Ovary (tissue), 9 donors: ENCODE data around the gene GAREM1. TPM values are rescaled to one million over a fixed set of nuclear protein-coding genes. Genes with fewer than 3 reads are reported as not detected.

Experiments
- DNase-seq, 5 donors: peaks; one replicate each; pipeline ENCODE4 v3.0.0-alpha.2; 2019 to 2020
- H3K27ac ChIP-seq, 2 donors: fragments of 200-600 bp; one replicate each; pipeline versions ENCODE4 v1.5.1 to v1.8.0; 2019 to 2022
- H3K27me3 ChIP-seq: fragments of 200-600 bp; one replicate; pipeline ENCODE4 v1.8.0; 2022
- H3K36me3 ChIP-seq: fragments of 200-600 bp; sonication (generic); one replicate; pipeline ENCODE4 v1.5.1; 2019
- H3K4me1 ChIP-seq: one replicate; pipeline ENCODE4 v1.8.1; 2013; ENCODE audit warnings: mild to moderate bottlenecking, moderate library complexity; ENCODE audit not compliant: insufficient read depth
- H3K4me3 ChIP-seq: fragments of 200-600 bp; sonication (generic); one replicate; pipeline ENCODE4 v1.5.1; 2017
- H3K9me3 ChIP-seq, 2 donors: fragments of 200-600 bp in 1 of 2; sonication (generic) in 1 of 2; one replicate each; pipeline versions ENCODE4 v1.5.1 to v1.8.1; 2013 to 2019; ENCODE audit warnings: mild to moderate bottlenecking in 1 of 2, moderate library complexity in 1 of 2
- CTCF ChIP-seq, 3 donors: fragments of 450-650 bp in 2 of 3; fragments of 200-600 bp in 1 of 3; IDR thresholded peaks; one replicate each; pipeline versions ENCODE4 v1.5.1 to v1.8.0; 2016 to 2022; ENCODE audit warnings: antibody characterized with exemption in 3 of 3, mild to moderate bottlenecking in 1 of 3
- EP300 ChIP-seq: sonication (generic); formaldehyde crosslinking; IDR thresholded peaks from one replicate; pipeline ENCODE4 v1.6.1; 2017; ENCODE audit warnings: antibody characterized with exemption
- POLR2A ChIP-seq: fragments of 450-650 bp; IDR thresholded peaks from one replicate; pipeline ENCODE4 v1.6.1; 2017; ENCODE audit warnings: antibody characterized with exemption, mild to moderate bottlenecking, moderate library complexity
- WGBS, 3 donors: extraction: QIAGEN DNeasy Blood & Tissue Kit in 1 of 3; methylation state at CpG; one replicate each; pipeline versions ENCODE4 v1.1.5 to v1.1.7; 2013 to 2017; 5-methylcytosine and 5-hydroxymethylcytosine counted together
- intact Hi-C, 4 donors: fragments of 100-400 bp; cut with DNase I; formaldehyde crosslinking; loops; one replicate each; pipeline versions ENCODE4 v1.11.0 to v1.15.1; 2022 to 2023
- polyA plus RNA-seq, 2 donors: library from polyadenylated mRNA; stranded (reverse); fragments of 200-250 nt in 1 of 2; fragments of 350-450 nt in 1 of 2; fragmentation: Illumina TruSeq in 1 of 2; extraction: RNeasy Lipid Tissue Mini Kit (QIAGEN cat#74804) in 1 of 2; gene quantifications; one replicate each; pipeline ENCODE4 v1.2.3, GENCODE V29; 2013 to 2014
- total RNA-seq, 7 donors: library from RNA; depleted of rRNA in 2 of 7; stranded (reverse); fragments of >200 nt in 2 of 7; fragmentation: NEBNext Ultra II Directional in 3 of 7; extraction: Animal tissue kit (Norgen Biotek cat#: 25700) in 3 of 7; gene quantifications; one replicate each; pipeline versions ENCODE4 v1.1.0 to v1.2.4, GENCODE V29; 2016 to 2023
- donor health status: DM: no; HTN: no; CAD: no; lungs with moderate emphysema.
- donor health status: DM: no; HTN: no; CAD: no.
- donor health status: Bipolar disorder and iron deficiency.
- donor health status: DM: yes; HTN: yes; CAD: no.
- donor health status: DM: no; HTN: no; CAD: no.
- donor health status: DM: yes; HTN: yes; CAD: no.

Gene GAREM1
- total and polyA plus RNA-seq, 9 donors: 2.7 to 15.2 (median 7.1) TPM

- intact Hi-C loops: loop anchor here in 1 of 4 donors (10.0 kb wide), 2 partner anchors 143 to 183 kb away; no protein-coding TSS in a partner anchor
- no peaks in the 10 kb centered on the region for H3K9me3 ChIP-seq
- H3K4me3 ChIP-seq: no peak overlapping the region
- no peak for TF ChIP-seq EP300
- TF ChIP-seq POLR2A: no peak
- no peak for TF ChIP-seq CTCF (IDR thresholded peaks at IDR 0.05)
- H3K27me3 ChIP-seq: no peaks in the 10 kb centered on the region
- no peak for DNase-seq
- 37 to 61% (median 43%) methylated on average over 3 of the region's 3 CpGs for WGBS, 3 donors
- H3K4me1 ChIP-seq: peaks cover 5% of the 10 kb centered on the region
- no peak overlapping the region for H3K27ac ChIP-seq
- no peaks in the 10 kb centered on the region for H3K36me3 ChIP-seq
Observed at GRCh38 chr18:32468147-32468845, 2.4 kb downstream of the GAREM1 start.

- TF ChIP-seq EP300 (no peak), POLR2A (no peak), CTCF (IDR thresholded peaks at IDR 0.05) (no peak)
- Histone ChIP-seq H3K4me3 (no peak overlapping the region), H3K4me1 (no peaks in the 10 kb centered on the region), H3K27me3 (no peaks in the 10 kb centered on the region), H3K36me3 (no peaks in the 10 kb centered on the region), H3K27ac (no peak overlapping the region), H3K9me3 (no peaks in the 10 kb centered on the region)
- DNase-seq: no peak
- intact Hi-C loops: loop anchor here in 1 of 4 donors (10.0 kb wide), 2 partner anchors 137 to 177 kb away; no protein-coding TSS in a partner anchor
- 8 to 35% (median 13%) methylated on average over 2 of the region's 2 CpGs for WGBS, 3 donors
Observed at GRCh38 chr18:32461709-32462272, 8.9 kb downstream of the GAREM1 start.

- Histone ChIP-seq H3K36me3 (no peaks in the 10 kb centered on the region), H3K27ac (no peak overlapping the region), H3K9me3 (no peaks in the 10 kb centered on the region), H3K27me3 (no peaks in the 10 kb centered on the region), H3K4me3 (no peak overlapping the region), H3K4me1 (no peaks in the 10 kb centered on the region)
- 84 to 87% (median 85%) methylated on average over 4 of the region's 4 CpGs for WGBS, 3 donors
- TF ChIP-seq CTCF (IDR thresholded peaks at IDR 0.05) (no peak), POLR2A (no peak), EP300 (no peak)
- intact Hi-C loops: loop anchor here in 1 of 4 donors (10.0 kb wide), 2 partner anchors 135 to 175 kb away; no protein-coding TSS in a partner anchor
- DNase-seq: no peak
Observed at GRCh38 chr18:32460171-32460731, 10.4 kb downstream of the GAREM1 start.

GRCh38 chr18:32459361-32460101 lies 11.2 kb downstream of the GAREM1 start:
- H3K4me1 ChIP-seq: no peaks in the 10 kb centered on the region

More at GRCh38 chr18:32459361-32460101, 11.2 kb downstream of the GAREM1 start:
- H3K27me3 ChIP-seq: no peaks in the 10 kb centered on the region
- no peak overlapping the region for H3K27ac ChIP-seq
- TF ChIP-seq CTCF (IDR thresholded peaks at IDR 0.05) (no peak), EP300 (no peak), POLR2A (no peak)
- no peaks in the 10 kb centered on the region for H3K36me3 ChIP-seq
- intact Hi-C loops: loop anchor here in 1 of 4 donors (10.0 kb wide), 2 partner anchors 135 to 175 kb away; no protein-coding TSS in a partner anchor
- DNase-seq: no peak
- 74 to 90% (median 90%) methylated on average over 4 of the region's 4 CpGs for WGBS, 3 donors
- no peaks in the 10 kb centered on the region for H3K9me3 ChIP-seq
- H3K4me3 ChIP-seq: no peak overlapping the region
